Ovary (tissue), 3 donors: ENCODE results near the gene CCNJ.

Source experiments
- POLR2A ChIP-seq: fragments of 450-650 bp; IDR thresholded peaks from one replicate; pipeline ENCODE4 v1.6.1; 2017; ENCODE audit warnings: antibody characterized with exemption, mild to moderate bottlenecking, moderate library complexity
- TF ChIP-seq, protein P1 (sequence below), 3 donors: fragments of 450-650 bp in 2 of 3; fragments of 200-600 bp in 1 of 3; IDR thresholded peaks; one replicate each; pipeline versions ENCODE4 v1.5.1 to v1.8.0; 2016 to 2022; ENCODE audit warnings: antibody characterized with exemption in 3 of 3, mild to moderate bottlenecking in 1 of 3
- donor health status: DM: no; HTN: no; CAD: no.

DNA sequence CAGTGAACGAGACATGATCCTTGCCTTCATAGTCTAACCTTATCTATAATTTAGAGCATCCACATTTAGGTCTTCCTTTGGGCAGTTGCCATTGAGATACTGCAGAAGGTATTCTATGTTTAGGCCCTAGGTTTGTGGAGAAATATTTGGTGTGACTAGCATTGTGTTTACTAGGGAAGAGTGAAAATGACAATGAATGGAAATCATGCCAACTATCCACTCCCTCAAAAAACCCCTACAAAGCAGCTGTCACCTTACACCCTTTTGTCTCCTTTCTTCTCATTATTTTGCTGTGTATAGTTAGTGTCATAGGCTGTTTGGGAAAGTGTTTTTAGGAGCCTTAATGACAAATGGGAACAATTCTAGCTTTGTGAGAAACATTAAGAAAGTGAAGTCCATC lies 3.2 kb downstream of the CCNJ start:
- no peak for TF ChIP-seq POLR2A
- TF ChIP-seq, protein P1, sequence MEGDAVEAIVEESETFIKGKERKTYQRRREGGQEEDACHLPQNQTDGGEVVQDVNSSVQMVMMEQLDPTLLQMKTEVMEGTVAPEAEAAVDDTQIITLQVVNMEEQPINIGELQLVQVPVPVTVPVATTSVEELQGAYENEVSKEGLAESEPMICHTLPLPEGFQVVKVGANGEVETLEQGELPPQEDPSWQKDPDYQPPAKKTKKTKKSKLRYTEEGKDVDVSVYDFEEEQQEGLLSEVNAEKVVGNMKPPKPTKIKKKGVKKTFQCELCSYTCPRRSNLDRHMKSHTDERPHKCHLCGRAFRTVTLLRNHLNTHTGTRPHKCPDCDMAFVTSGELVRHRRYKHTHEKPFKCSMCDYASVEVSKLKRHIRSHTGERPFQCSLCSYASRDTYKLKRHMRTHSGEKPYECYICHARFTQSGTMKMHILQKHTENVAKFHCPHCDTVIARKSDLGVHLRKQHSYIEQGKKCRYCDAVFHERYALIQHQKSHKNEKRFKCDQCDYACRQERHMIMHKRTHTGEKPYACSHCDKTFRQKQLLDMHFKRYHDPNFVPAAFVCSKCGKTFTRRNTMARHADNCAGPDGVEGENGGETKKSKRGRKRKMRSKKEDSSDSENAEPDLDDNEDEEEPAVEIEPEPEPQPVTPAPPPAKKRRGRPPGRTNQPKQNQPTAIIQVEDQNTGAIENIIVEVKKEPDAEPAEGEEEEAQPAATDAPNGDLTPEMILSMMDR (IDR thresholded peaks at IDR 0.05), result no peak
